ENCODE results near the gene HSD3B7. TPM values are rescaled to one million over a fixed set of nuclear protein-coding genes. Genes with fewer than 3 reads are reported as not detected.
A peak's percentile ranks its signal among the peaks of the same experiment; 100 is the strongest.

The HSD3B7 gene
- total RNA-seq, 2 experiments from 2014 or later: 6.3 to 7.8 TPM

- H3K36me3 Mint-ChIP-seq (ENCODE audit: low read depth): peaks cover 31% of the 10 kb centered on the region
- H3K4me1 Mint-ChIP-seq (ENCODE audit: low read depth): peaks cover 25% of the 10 kb centered on the region
- H3K27me3 Mint-ChIP-seq (ENCODE audit: low read depth): no peaks in the 10 kb centered on the region
- H3K4me3 Mint-ChIP-seq: no peak overlapping the region
- ATAC-seq: no peak
- H3K9me3 Mint-ChIP-seq (ENCODE audit: insufficient read depth): no peaks in the 10 kb centered on the region
- peak overlapping the region; percentile 17 for H3K27ac Mint-ChIP-seq
- DNase-seq: no peak
- POLR2A ChIA-PET: no interaction called here
- CTCF ChIA-PET: no interaction called here
Measured at GRCh38 chr16:31036691-31037090, 51.7 kb downstream of the HSD3B7 start.

Other genes starting within 250 kb of the HSD3B7 start
- gene PHKG2, start 236.8 kb upstream of the HSD3B7 start, total RNA-seq: 10 to 100 TPM; 42.1 to 43.7 TPM
- 1 to 10 TPM; 4.4 to 4.8 TPM for gene CFAP119, start 223.1 kb upstream of the HSD3B7 start, total RNA-seq
- 100 to 1,000 TPM; 100 to 102 TPM for gene RNF40, start 222.9 kb upstream of the HSD3B7 start, total RNA-seq
- 1 to 10 TPM; 1.7 to 1.9 TPM for gene ZNF629, start 198.0 kb upstream of the HSD3B7 start, total RNA-seq
- 10 to 100 TPM; 30.3 to 34.5 TPM for gene BCL7C, start 91.1 kb upstream of the HSD3B7 start, total RNA-seq
- under 1 TPM; 0.23 to 0.34 TPM for gene CTF1, start 88.6 kb upstream of the HSD3B7 start, total RNA-seq
- 10 to 100 TPM; 22.7 to 23.1 TPM for gene FBXL19, start 61.6 kb upstream of the HSD3B7 start, total RNA-seq
- gene ORAI3, start 36.1 kb upstream of the HSD3B7 start, total RNA-seq: 10 to 100 TPM; 21.4 to 23.1 TPM
- 10 to 100 TPM; 25.6 to 28.4 TPM for gene SETD1A, start 27.5 kb upstream of the HSD3B7 start, total RNA-seq
- gene STX1B, start 25.4 kb downstream of the HSD3B7 start, total RNA-seq: 1 to 10 TPM; 1.7 to 2.2 TPM
- 10 to 100 TPM; 46.4 to 53.5 TPM for gene STX4, start 48.4 kb downstream of the HSD3B7 start, total RNA-seq
- 10 to 100 TPM; 20.8 to 22.2 TPM for gene ZNF668, start 89.0 kb downstream of the HSD3B7 start, total RNA-seq
- 10 to 100 TPM; 26.0 to 30.3 TPM for gene ZNF646, start 89.2 kb downstream of the HSD3B7 start, total RNA-seq
- 1 to 10 TPM; 5.3 to 6.8 TPM for gene PRSS53, start 103.7 kb downstream of the HSD3B7 start, total RNA-seq
- gene VKORC1, start 109.6 kb downstream of the HSD3B7 start, total RNA-seq: 10 to 100 TPM; 71.6 to 78.8 TPM
- gene BCKDK, start 123.2 kb downstream of the HSD3B7 start, total RNA-seq: 10 to 100 TPM; 38.9 TPM
- gene KAT8, start 132.5 kb downstream of the HSD3B7 start, total RNA-seq: 10 to 100 TPM; 58.6 to 63.8 TPM
- gene PRSS8, start 150.5 kb downstream of the HSD3B7 start, total RNA-seq: not detected
- 1 to 10 TPM in 1 of 2 experiments, under 1 TPM in 1; 0.95 to 1.3 TPM for gene PRSS36, start 164.9 kb downstream of the HSD3B7 start, total RNA-seq
- gene FUS, start 194.9 kb downstream of the HSD3B7 start, total RNA-seq: 100 to 1,000 TPM; 536 to 569 TPM
- gene PYCARD, start 217.6 kb downstream of the HSD3B7 start, total RNA-seq: 10 to 100 TPM; 97.7 to 99.5 TPM
- not detected for gene TRIM72, start 228.9 kb downstream of the HSD3B7 start, total RNA-seq
- gene PYDC1, start 231.9 kb downstream of the HSD3B7 start, total RNA-seq: not detected